ENCODE results near the gene DENND2D. TPM values are rescaled to one million over a fixed set of nuclear protein-coding genes. Genes with fewer than 3 reads are reported as not detected.

The DENND2D gene, protein sequence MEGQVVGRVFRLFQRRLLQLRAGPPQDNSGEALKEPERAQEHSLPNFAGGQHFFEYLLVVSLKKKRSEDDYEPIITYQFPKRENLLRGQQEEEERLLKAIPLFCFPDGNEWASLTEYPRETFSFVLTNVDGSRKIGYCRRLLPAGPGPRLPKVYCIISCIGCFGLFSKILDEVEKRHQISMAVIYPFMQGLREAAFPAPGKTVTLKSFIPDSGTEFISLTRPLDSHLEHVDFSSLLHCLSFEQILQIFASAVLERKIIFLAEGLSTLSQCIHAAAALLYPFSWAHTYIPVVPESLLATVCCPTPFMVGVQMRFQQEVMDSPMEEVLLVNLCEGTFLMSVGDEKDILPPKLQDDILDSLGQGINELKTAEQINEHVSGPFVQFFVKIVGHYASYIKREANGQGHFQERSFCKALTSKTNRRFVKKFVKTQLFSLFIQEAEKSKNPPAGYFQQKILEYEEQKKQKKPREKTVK
- total RNA-seq (10 to 100 TPM; 37.0 to 62.9 (median 43.4) TPM), polyA plus RNA-seq (10 to 100 TPM; 38.1 to 57.3 (median 39.9) TPM)
- long read RNA-seq, donor 1, partial matches to known transcripts: 0 of 3 reads
- long read RNA-seq, donor 1, other reads (novel, unspliced or antisense): 0 of 3 reads
- long read RNA-seq, donor 2, partial matches to known transcripts: 0 of 1 reads
- long read RNA-seq, donor 2, other reads (novel, unspliced or antisense): 0 of 1 reads
- long read RNA-seq, donor 3, partial matches to known transcripts: 0 of 6 reads
- long read RNA-seq, donor 3, other reads (novel, unspliced or antisense): 0 of 6 reads
- long read RNA-seq, donor 4, transcript DENND2D-202 (12 exons, 1,894 nt): major isoform, 16 of 30 reads
- long read RNA-seq, donor 4, partial matches to known transcripts: 7 of 30 reads
- long read RNA-seq, donor 4, other reads (novel, unspliced or antisense): 7 of 30 reads
- long read RNA-seq, donor 5, transcript DENND2D-202 (12 exons, 1,894 nt): major isoform, 33 of 63 reads
- long read RNA-seq, donor 5, partial matches to known transcripts: 7 of 63 reads
- long read RNA-seq, donor 5, other reads (novel, unspliced or antisense): 21 of 63 reads
- long read RNA-seq, donor 6, partial matches to known transcripts: 1 of 6 reads
- long read RNA-seq, donor 6, other reads (novel, unspliced or antisense): 3 of 6 reads
- long read RNA-seq, donor 7, partial matches to known transcripts: 0 of 2 reads
- long read RNA-seq, donor 7, other reads (novel, unspliced or antisense): 0 of 2 reads
- long read RNA-seq, donor 8, transcript DENND2D-202 (12 exons, 1,894 nt): major isoform, 5 of 5 reads
- long read RNA-seq, donor 8, partial matches to known transcripts: 0 of 5 reads
- long read RNA-seq, donor 8, other reads (novel, unspliced or antisense): 0 of 5 reads
- long read RNA-seq, donor 9, transcript DENND2D-202 (12 exons, 1,894 nt): major isoform, 6 of 7 reads
- long read RNA-seq, donor 9, partial matches to known transcripts: 0 of 7 reads
- long read RNA-seq, donor 9, other reads (novel, unspliced or antisense): 0 of 7 reads
- long read RNA-seq, donor 10, transcript DENND2D-202 (12 exons, 1,894 nt): major isoform, 5 of 5 reads
- long read RNA-seq, donor 10, partial matches to known transcripts: 0 of 5 reads
- long read RNA-seq, donor 10, other reads (novel, unspliced or antisense): 0 of 5 reads

- 72 to 79% (median 72%) methylated on average over 14 to 17 of the region's 17 CpGs for WGBS, 4 donors
- peak within 1 kb of the TSS in 4 of 5 donors; percentile 29 to 87 (median 66) for H3K27ac ChIP-seq
- H3K9me3 ChIP-seq (replicated peaks in 1 of 3): no peaks in the 10 kb centered on the region
- no peaks in the 10 kb centered on the region for H3K27me3 ChIP-seq
- peak within 1 kb of the TSS in 1 of 4 donors; percentile 21 for H3K4me3 ChIP-seq
- DNase-seq: peak; percentile 61 to 89 (median 84)
- intact Hi-C loops (cut with DNase I): no loop called here
- peaks cover 14 to 47% of the 10 kb centered on the region in 2 donors for H3K4me1 ChIP-seq (replicated peaks in 1 of 2)
- TF ChIP-seq CTCF (IDR thresholded peaks at IDR 0.05) (no peak), POLR2A (IDR thresholded peaks at IDR 0.05) (peak in 1 of 2 donors; percentile 41)
- H3K36me3 ChIP-seq (replicated peaks in 1 of 2): no peaks in the 10 kb centered on the region
These were observed at the start of gene DENND2D for GRCh38 chr1:111199881-111200801. Gene DENND2D, minus strand, starts transcription at chr1:111200646. Its CDS starts 187 bp downstream, at chr1:111200459.

GRCh38 chr1:111249960-111250359 is 49.5 kb upstream of the DENND2D start:
- 63 to 74% (median 67%) methylated on average over 3 to 4 of the region's 4 CpGs for WGBS, 4 donors
- no peak for DNase-seq
- Histone ChIP-seq H3K27ac (no peak overlapping the region), H3K4me3 (no peak overlapping the region), H3K27me3 (no peaks in the 10 kb centered on the region), H3K36me3 (replicated peaks in 1 of 2) (no peaks in the 10 kb centered on the region), H3K9me3 (replicated peaks in 1 of 3) (no peaks in the 10 kb centered on the region), H3K4me1 (replicated peaks in 1 of 2) (no peaks in the 10 kb centered on the region)
- intact Hi-C loops (cut with DNase I): loop anchor here in 1 of 2 donors (10.0 kb wide), 1 partner anchor 85 kb away; no protein-coding TSS in a partner anchor
- no peak for TF ChIP-seq CTCF (IDR thresholded peaks at IDR 0.05)
- TF ChIP-seq POLR2A (IDR thresholded peaks at IDR 0.05): no peak

DNA sequence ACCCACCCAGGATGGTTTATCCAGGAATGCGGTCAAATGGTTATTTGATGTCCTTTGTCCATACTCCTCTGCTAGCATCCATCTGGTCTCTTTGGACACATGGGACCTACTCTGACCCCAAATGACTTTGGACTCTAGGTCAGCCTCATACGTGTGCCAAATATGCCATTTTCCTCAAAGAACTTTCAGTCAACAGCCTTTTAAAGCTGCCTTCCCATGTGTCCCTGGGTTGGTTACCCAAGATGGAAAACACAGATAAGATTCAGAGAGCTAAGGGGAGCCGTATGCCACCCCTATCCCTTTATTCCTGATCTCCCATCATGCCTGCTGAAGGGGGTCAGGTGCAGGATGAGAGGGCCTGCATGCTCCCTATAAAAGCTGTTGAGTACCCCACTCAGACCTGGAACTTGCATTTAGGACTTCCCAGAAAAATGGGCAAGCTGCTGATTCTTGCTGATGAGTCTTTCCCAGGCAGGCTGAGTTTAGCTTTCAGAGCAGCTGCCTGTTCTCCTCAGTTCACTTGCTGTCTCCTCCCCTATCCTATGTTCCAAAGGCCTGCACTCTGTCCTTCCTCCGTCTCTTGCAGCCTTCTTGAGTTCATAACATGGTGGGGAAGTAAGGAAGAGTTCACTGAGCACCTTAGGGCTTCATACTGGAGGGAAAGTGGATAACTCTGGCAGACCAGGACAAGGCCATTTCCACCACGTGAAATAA is 46.8 kb upstream of the DENND2D start:
- no peaks in the 10 kb centered on the region for H3K4me1 ChIP-seq (replicated peaks in 1 of 2)
- no peaks in the 10 kb centered on the region for H3K9me3 ChIP-seq (replicated peaks in 1 of 3)
- H3K27ac ChIP-seq: no peak overlapping the region
- H3K4me3 ChIP-seq: no peak overlapping the region
- no peaks in the 10 kb centered on the region for H3K36me3 ChIP-seq (replicated peaks in 1 of 2)
- no peak for TF ChIP-seq POLR2A (IDR thresholded peaks at IDR 0.05)
- no peak for TF ChIP-seq CTCF (IDR thresholded peaks at IDR 0.05)
- intact Hi-C loops (cut with DNase I): no loop called here
- 79 to 86% (median 84%) methylated on average over 5 of the region's 5 CpGs for WGBS, 4 donors
- DNase-seq: no peak
- H3K27me3 ChIP-seq: no peaks in the 10 kb centered on the region
